B cell (primary cell): Measurements from ENCODE around the gene ZSCAN12. TPM values are rescaled to one million over a fixed set of nuclear protein-coding genes. Genes with fewer than 3 reads are reported as not detected.

Experiments
- ATAC-seq: fragments of 200-7000 bp; cut with Tn5 transposase; one replicate; pipeline ENCODE4 v1.10.0; 2021; ENCODE audit warnings: low read depth, mild to moderate bottlenecking, moderate number of reproducible peaks, moderate library complexity
- CTCF ChIA-PET: fragments of 350-600 bp; sonication (Branson Sonifier 250); formaldehyde crosslinking; loops from one replicate; lab custom pipeline; 2021; ENCODE audit warnings: antibody characterized with exemption, inconsistent platforms; lab: Charles Lee
- POLR2A ChIA-PET: fragments of 350-600 bp; sonication (Branson Sonifier 250); formaldehyde crosslinking; loops from one replicate; lab custom pipeline; 2021; ENCODE audit warnings: antibody characterized with exemption; lab: Charles Lee
- DNase-seq: peaks from one replicate; pipeline ENCODE4 v3.0.0; 2013
- H2AFZ ChIP-seq: 2 replicates; pipeline ENCODE4 v1.6.1; 2012; ENCODE audit warnings: mild to moderate bottlenecking, low read depth, low read length; ENCODE audit not compliant: insufficient read depth, poor library complexity, severe bottlenecking
- H3K27ac ChIP-seq, 2 donors: 1 replicate in 1 of 2; 2 replicates in 1 of 2; pipeline ENCODE4 v1.5.1; 2012 to 2013; ENCODE audit warnings: low read length in 2 of 2, mild to moderate bottlenecking in 2 of 2, moderate library complexity in 1 of 2
- H3K27me3 ChIP-seq, 4 experiments: fragments of 200-600 bp in 1 of 4; sonication (generic) in 1 of 4; replicated peaks in 1 of 4; 1 replicate in 2 of 4; 2 replicates in 2 of 4; pipeline versions ENCODE4 v1.6.1 to v1.7.0; 2013 to 2016; ENCODE audit warnings: low read length in 3 of 4, mild to moderate bottlenecking in 2 of 4, mixed read lengths in 1 of 4, moderate library complexity in 1 of 4; ENCODE audit not compliant: insufficient read depth in 4 of 4, control insufficient read depth in 3 of 4; ENCODE audit errors: control extremely low read depth in 1 of 4
- H3K36me3 ChIP-seq, 2 experiments: replicated peaks in 1 of 2; 1 replicate in 1 of 2; 2 replicates in 1 of 2; pipeline versions ENCODE4 v1.6.1 to v1.7.1; 2013; ENCODE audit warnings: low read length in 1 of 2; ENCODE audit not compliant: insufficient read depth in 2 of 2, control insufficient read depth in 1 of 2; ENCODE audit errors: control extremely low read depth in 1 of 2, extremely low read depth in 1 of 2
- H3K4me1 ChIP-seq, 2 donors: fragments of 200-600 bp in 1 of 2; sonication (generic) in 1 of 2; 1 replicate in 1 of 2; 2 replicates in 1 of 2; pipeline versions ENCODE4 v1.5.1 to v1.6.1; 2013 to 2017; ENCODE audit warnings: low read length in 2 of 2; ENCODE audit not compliant: control insufficient read depth in 2 of 2, insufficient read depth in 2 of 2
- H3K4me2 ChIP-seq: replicated peaks from 2 replicates; pipeline ENCODE3; 2012; ENCODE audit warnings: mild to moderate bottlenecking, low read depth, low read length; ENCODE audit not compliant: poor library complexity, severe bottlenecking
- H3K4me3 ChIP-seq, 5 experiments: fragments of 200-600 bp in 1 of 5; sonication (generic) in 1 of 5; 1 replicate in 3 of 5; 2 replicates in 2 of 5; pipeline versions ENCODE4 v1.5.1 to v1.7.0; 2011 to 2016; ENCODE audit warnings: low read length in 4 of 5, mild to moderate bottlenecking in 4 of 5, low read depth in 2 of 5, control low read depth in 1 of 5, moderate library complexity in 1 of 5; ENCODE audit not compliant: insufficient read depth in 1 of 5; ENCODE audit errors: control extremely low read depth in 1 of 5, extremely low read depth in 1 of 5
- H3K79me2 ChIP-seq: fragments of 200-600 bp; sonication (generic); one replicate; pipeline ENCODE4 v1.6.0; 2016; ENCODE audit warnings: low read length; ENCODE audit not compliant: control insufficient read depth, insufficient read depth
- H3K9ac ChIP-seq: fragments of 200-600 bp; sonication (generic); 2 replicates; pipeline ENCODE4 v1.6.1; 2017; ENCODE audit warnings: mild to moderate bottlenecking, low read length, moderate library complexity
- H3K9me3 ChIP-seq, 3 donors: one replicate each; pipeline versions ENCODE4 v1.6.1 to v1.7.1; 2013; ENCODE audit warnings: low read length in 2 of 3; ENCODE audit not compliant: control insufficient read depth in 2 of 3, insufficient read depth in 1 of 3; ENCODE audit errors: control extremely low read depth in 1 of 3
- H4K20me1 ChIP-seq: 2 replicates; pipeline ENCODE4 v1.6.0; 2012; ENCODE audit warnings: mild to moderate bottlenecking, low read length; ENCODE audit not compliant: insufficient read depth, control insufficient read depth, poor library complexity, severe bottlenecking
- H3K27ac Mint-ChIP-seq: one replicate; pipeline ENCODE4 v1.8.0; 2021; ENCODE audit warnings: mixed read lengths
- H3K27me3 Mint-ChIP-seq: one replicate; pipeline ENCODE4 v1.8.0; 2021; ENCODE audit warnings: mixed read lengths
- H3K4me1 Mint-ChIP-seq: one replicate; pipeline ENCODE4 v1.8.0; 2021; ENCODE audit warnings: mixed read lengths
- H3K4me3 Mint-ChIP-seq: one replicate; pipeline ENCODE4 v1.8.0; 2021; ENCODE audit warnings: mixed read lengths
- H3K9me3 Mint-ChIP-seq: one replicate; pipeline ENCODE4 v1.8.0; 2022; ENCODE audit warnings: mixed read lengths; ENCODE audit not compliant: insufficient read depth
- CTCF ChIP-seq: fragments of 200-600 bp; IDR thresholded peaks from one replicate; pipeline ENCODE4 v1.8.0; 2022; ENCODE audit warnings: antibody characterized with exemption, mild to moderate bottlenecking
- EZH2 ChIP-seq: IDR thresholded peaks from 2 replicates; pipeline ENCODE4 v1.6.1; 2012; ENCODE audit warnings: borderline replicate concordance, low read depth, mild to moderate bottlenecking, moderate library complexity, low read length; ENCODE audit not compliant: insufficient read depth, poor library complexity, severe bottlenecking
- WGBS: methylation state at CpG from one replicate; pipeline ENCODE4 v1.1.5; 2013; ENCODE audit warnings: missing lambda C conversion rate; ENCODE audit not compliant: insufficient coverage; 5-methylcytosine and 5-hydroxymethylcytosine counted together
- intact Hi-C: fragments of 100-400 bp; cut with micrococcal nuclease; formaldehyde crosslinking; loops from one replicate; pipeline ENCODE4 v1.10.0; 2022
- polyA minus RNA-seq: library from RNA; depleted of rRNA, polyadenylated mRNA; stranded (reverse); fragments of >200 nt; gene quantifications from 2 replicates; pipeline ENCODE4 v1.2.3, GENCODE V29; 2012
- polyA plus RNA-seq: library from polyadenylated mRNA; depleted of rRNA; stranded (reverse); fragments of >200 nt; gene quantifications from 2 replicates; pipeline ENCODE4 v1.2.3, GENCODE V29; 2012
- total RNA-seq, 2 donors: library from RNA; stranded (reverse); fragments of 120-200 nt in 1 of 2; gene quantifications; 1 replicate in 1 of 2; 2 replicates in 1 of 2; pipeline versions ENCODE4 v1.2.3 to v1.2.4, GENCODE V29; 2013 to 2022

The ZSCAN12 gene
- 14.8 and 15.6 TPM in 2 replicates for total RNA-seq
- total RNA-seq (2013) = 11.7 TPM
- polyA plus RNA-seq = 3.2 and 3.5 TPM in 2 replicates
- polyA minus RNA-seq = 3.4 and 4.9 TPM in 2 replicates

GRCh38 chr6:28399350-28400121, at the start of gene ZSCAN12:
TSS of gene ZSCAN12 (minus strand) at chr6:28399747. CDS start at chr6:28398405, 1,342 bp downstream.
- Histone ChIP-seq H3K27ac (peak within 1 kb of the TSS; percentile 35 to 87), H3K4me2 (peak within 1 kb of the TSS; percentile 81), H3K4me3 (peak within 1 kb of the TSS; percentile 67 to 96 (median 75)), H3K9ac (peak within 1 kb of the TSS; percentile 77), H3K36me3 (peaks cover 0 to 11% of the 10 kb centered on the region in 2 experiments), H2AFZ (peak within 1 kb of the TSS; percentile 90), H3K9me3 (peaks cover 0 to 4% (median 0%) of the 10 kb centered on the region in 3 donors), H3K4me1 (peaks cover 16 to 17% of the 10 kb centered on the region in 2 donors), H3K79me2 (peaks cover 31% of the 10 kb centered on the region), H3K27me3 (peaks cover 0 to 17% (median 8%) of the 10 kb centered on the region in 4 experiments), H4K20me1 (no peaks in the 10 kb centered on the region)
- peak; percentile 91 for ATAC-seq
- POLR2A ChIA-PET = interaction anchor here (0.6 to 1.5 kb wide), 6 partner anchors 16 to 1322 kb away, joined by 3 to 6 read pairs (median 4); partner anchors contain the start of genes ZKSCAN8 and ZSCAN26
- intact Hi-C loops = loop anchor here (1.0 to 10.0 kb wide), 9 partner anchors 16 to 1011 kb away; partner anchors contain the start of genes ZKSCAN3, ZKSCAN4, ZNF184 and ZNF391
- H3K4me3 Mint-ChIP-seq = peak within 1 kb of the TSS; percentile 93
- peak; percentile 91 for DNase-seq
- CTCF ChIA-PET = interaction anchor here (0.7 to 6.6 kb wide), 6 partner anchors 16 to 1739 kb away, joined by 3 to 60 read pairs (median 4); partner anchors contain the start of gene ZKSCAN4
- no peak for TF ChIP-seq EZH2
- peak; percentile 78 for TF ChIP-seq CTCF
- H3K27me3 Mint-ChIP-seq = peaks cover 40% of the 10 kb centered on the region
- peaks cover 34% of the 10 kb centered on the region for H3K4me1 Mint-ChIP-seq
- no peaks in the 10 kb centered on the region for H3K9me3 Mint-ChIP-seq
- WGBS = under 1% methylated on average over 37 of the region's 49 CpGs
- peak within 1 kb of the TSS; percentile 92 for H3K27ac Mint-ChIP-seq
